VCaP (cell line): ENCODE results near the gene GPR39.
A peak's percentile ranks its signal among the peaks of the same experiment; 100 is the strongest.

ENCODE experiments used
- H3K27ac ChIP-seq: fragments of 450-650 bp; 2 replicates; pipeline ENCODE4 v1.5.1; 2017
- CTCF ChIP-seq: fragments of 450-650 bp; conservative IDR thresholded peaks from 2 replicates; pipeline ENCODE4 v1.5.1; 2017; ENCODE audit warnings: mild to moderate bottlenecking, moderate library complexity

The GPR39 gene

GRCh38 chr2:132496555-132496954 is 80.0 kb downstream of the GPR39 start:
- H3K27ac ChIP-seq: no peak overlapping the region
- TF ChIP-seq CTCF: no peak

GRCh38 chr2:132497591-132497990 is 81.0 kb downstream of the GPR39 start:
- no peak for TF ChIP-seq CTCF
- no peak overlapping the region for H3K27ac ChIP-seq

GRCh38 chr2:132503701-132504100 is 87.1 kb downstream of the GPR39 start:
- TF ChIP-seq CTCF: no peak
- no peak overlapping the region for H3K27ac ChIP-seq

- H3K27ac ChIP-seq: no peak overlapping the region
- no peak for TF ChIP-seq CTCF
Observed at GRCh38 chr2:132515010-132515409, 98.4 kb downstream of the GPR39 start.

GRCh38 chr2:132517386-132517785 is 100.8 kb downstream of the GPR39 start:
- no peak for TF ChIP-seq CTCF

GRCh38 chr2:132518302-132518701 is 101.7 kb downstream of the GPR39 start:
- no peak for TF ChIP-seq CTCF
- no peak overlapping the region for H3K27ac ChIP-seq

More at GRCh38 chr2:132517386-132517785, 100.8 kb downstream of the GPR39 start:
- no peak overlapping the region for H3K27ac ChIP-seq

GRCh38 chr2:132519566-132519965 is 103.0 kb downstream of the GPR39 start:
- H3K27ac ChIP-seq: peak overlapping the region; percentile 19
- no peak for TF ChIP-seq CTCF

- H3K27ac ChIP-seq: no peak overlapping the region
Observed at GRCh38 chr2:132521341-132521740, 104.7 kb downstream of the GPR39 start.

More at GRCh38 chr2:132521341-132521740, 104.7 kb downstream of the GPR39 start:
- TF ChIP-seq CTCF: no peak
